K562 (cell line): ENCODE data around the gene PCK2. TPM values are rescaled to one million over a fixed set of nuclear protein-coding genes. Genes with fewer than 3 reads are reported as not detected.
A peak's percentile ranks its signal among the peaks of the same experiment; 100 is the strongest.

Experiments
- ATAC-seq: fragments of 200-7000 bp; cut with Tn5 transposase; 3 replicates; pipeline ENCODE4 v1.9.1; 2020; ENCODE audit warnings: moderate library complexity
- Bru-seq: library from RNA; stranded (reverse); fragments of 400-500 nt; gene quantifications from one replicate; lab custom pipeline; 2021; lab: Mats Ljungman, UMichigan
- BruChase-seq, 2 experiments: library from RNA; stranded (reverse); fragments of 400-500 nt; gene quantifications; one replicate each; lab custom pipeline; 2021; lab: Mats Ljungman, UMichigan
- BruUV-seq: library from RNA; stranded (reverse); fragments of 400-500 nt; replicated peaks from 2 replicates; lab custom pipeline; 2021; lab: Mats Ljungman, UMichigan
- CTCF ChIA-PET: fragments of 300-600 bp; formaldehyde crosslinking; extraction: SDS; loops from one replicate; lab custom pipeline; 2021; ENCODE audit warnings: low intra/inter-chr PET ratio; lab: Yijun Ruan, JAX
- POLR2A ChIA-PET: fragments of 300-600, 350-650 bp; sonication (Branson Sonifier 250); formaldehyde crosslinking; extraction: SDS; loops from one replicate; lab custom pipeline; 2021; ENCODE audit warnings: antibody characterized with exemption, inconsistent platforms; lab: Yijun Ruan, JAX
- DNase-seq, 4 experiments: peaks; one replicate each; pipeline versions ENCODE4 v3.0.0 to v3.0.0-alpha.2; 2011 to 2018; ENCODE audit warnings: low spot score in 3 of 4, mixed read lengths in 3 of 4; ENCODE audit errors: extremely low read depth in 1 of 4
- FAIRE-seq: peaks from 2 replicates; lab custom pipeline; 2011; peaks lifted over from hg19 to GRCh38; lab: Jason Lieb, UNC
- H2AFZ ChIP-seq: 2 replicates; pipeline ENCODE4 v1.6.0; 2011; ENCODE audit warnings: low read depth, low read length, control low read depth, inconsistent platforms
- H3K27ac ChIP-seq: fragments of 200-600 bp; 3 replicates; pipeline ENCODE4 v1.8.0; 2011; ENCODE audit warnings: low read depth, mild to moderate bottlenecking, control low read depth, inconsistent platforms, low read length, moderate library complexity, mixed read lengths; ENCODE audit errors: extremely low read depth
- H3K27me3 ChIP-seq, 2 experiments: fragments of 300-600 bp in 1 of 2; 2 replicates in 1 of 2; 3 replicates in 1 of 2; pipeline versions ENCODE4 v1.6.0 to v1.8.0; 2011; ENCODE audit warnings: inconsistent platforms in 2 of 2, low read length in 2 of 2, mild to moderate bottlenecking in 1 of 2, mixed read lengths in 1 of 2, moderate library complexity in 1 of 2; ENCODE audit not compliant: control insufficient read depth in 2 of 2, insufficient read depth in 2 of 2
- H3K36me3 ChIP-seq: fragments of 300-600 bp; 3 replicates; pipeline ENCODE4 v1.8.0; 2011; ENCODE audit warnings: mild to moderate bottlenecking, low read length, inconsistent platforms; ENCODE audit not compliant: control insufficient read depth, insufficient read depth
- H3K4me1 ChIP-seq, 2 experiments: fragments of 200-600 bp in 1 of 2; replicated peaks in 1 of 2; 2 replicates in 1 of 2; 3 replicates in 1 of 2; pipeline versions ENCODE4 v1.5.1 to v1.8.0; 2011; ENCODE audit warnings: inconsistent platforms in 2 of 2, low read length in 2 of 2, mild to moderate bottlenecking in 1 of 2, mixed read lengths in 1 of 2, moderate library complexity in 1 of 2; ENCODE audit not compliant: control insufficient read depth in 2 of 2, insufficient read depth in 2 of 2
- H3K4me2 ChIP-seq: 2 replicates; pipeline ENCODE4 v1.6.1; 2011; ENCODE audit warnings: low read length, control low read depth, inconsistent platforms, mixed read lengths; ENCODE audit not compliant: insufficient read depth
- H3K4me3 ChIP-seq: fragments of 200-600 bp; sonication (generic), shearing (Covaris generic); 2 replicates; pipeline ENCODE4 v1.5.1; 2016; ENCODE audit warnings: control low read depth, inconsistent platforms
- H3K79me2 ChIP-seq: fragments of 200-600 bp; 3 replicates; pipeline ENCODE4 v1.8.0; 2011; ENCODE audit warnings: low read length, inconsistent platforms; ENCODE audit not compliant: control insufficient read depth, insufficient read depth
- H3K9ac ChIP-seq, 2 experiments: 2 replicates each; pipeline versions ENCODE4 v1.6.0 to v1.6.1; 2011; ENCODE audit warnings: low read depth in 2 of 2, low read length in 2 of 2, control low read depth in 1 of 2, inconsistent platforms in 1 of 2, mild to moderate bottlenecking in 1 of 2, mixed read lengths in 1 of 2; ENCODE audit not compliant: insufficient read depth in 1 of 2
- H3K9me1 ChIP-seq: one replicate; pipeline ENCODE4 v1.6.0; 2011; ENCODE audit warnings: inconsistent platforms, mild to moderate bottlenecking, low read length, moderate library complexity; ENCODE audit not compliant: control insufficient read depth, insufficient read depth
- H3K9me3 ChIP-seq: replicated peaks from 2 replicates; pipeline ENCODE4 v1.5.1; 2011; ENCODE audit warnings: low read depth, low read length, inconsistent platforms; ENCODE audit not compliant: control insufficient read depth, insufficient read depth
- H4K20me1 ChIP-seq: replicated peaks from 2 replicates; pipeline ENCODE4 v1.6.1; 2011; ENCODE audit warnings: low read length, inconsistent platforms, mixed read lengths; ENCODE audit not compliant: control insufficient read depth, insufficient read depth
- BRF1 ChIP-seq: IDR thresholded peaks from 3 replicates; pipeline ENCODE4 v1.6.1; 2011; ENCODE audit warnings: borderline replicate concordance, mild to moderate bottlenecking; ENCODE audit not compliant: insufficient read length; ENCODE audit errors: extremely low read depth
- ELF1 ChIP-seq: fragments of 200-800 bp; sonication (Bioruptor generic); IDR thresholded peaks from 2 replicates; pipeline ENCODE4 v1.6.1; 2016; ENCODE audit warnings: missing genetic modification characterization, missing compliant biosample characterization
- EP400 ChIP-seq: fragments of 450-650 bp; IDR thresholded peaks from 2 replicates; pipeline ENCODE4 v1.6.1; 2017; ENCODE audit warnings: antibody characterized with exemption, mild to moderate bottlenecking, moderate library complexity
- ILK ChIP-seq: fragments of 450-650 bp; IDR thresholded peaks from 2 replicates; pipeline ENCODE4 v1.6.1; 2016; ENCODE audit warnings: missing genetic modification characterization, low read depth, mild to moderate bottlenecking, missing compliant biosample characterization, moderate library complexity, borderline replicate concordance
- KLF16 ChIP-seq: IDR thresholded peaks from 2 replicates; pipeline ENCODE4 v1.6.1; 2016; ENCODE audit warnings: antibody characterized with exemption
- NFYB ChIP-seq: IDR thresholded peaks from 2 replicates; pipeline ENCODE4 v1.6.1; 2011; ENCODE audit warnings: mild to moderate bottlenecking, moderate library complexity; ENCODE audit not compliant: insufficient read length; ENCODE audit errors: extremely low read depth
- POLR2G ChIP-seq: fragments of 200-400 bp; formaldehyde crosslinking; IDR thresholded peaks from 2 replicates; pipeline ENCODE4 v1.6.1; 2017; ENCODE audit warnings: low read depth, mild to moderate bottlenecking, antibody characterized with exemption, low read length, moderate library complexity
- SETDB1 ChIP-seq: IDR thresholded peaks from one replicate; pipeline ENCODE4 v1.6.1; 2012; ENCODE audit warnings: low read length, control low read depth, inconsistent platforms
- SIN3B ChIP-seq: fragments of 450-650 bp; IDR thresholded peaks from 2 replicates; pipeline ENCODE4 v1.6.1; 2017; ENCODE audit warnings: low read depth, mild to moderate bottlenecking, moderate library complexity
- ZFPM2 ChIP-seq: fragments of 250-450 bp; sonication (Bioruptor Pico); IDR thresholded peaks from 2 replicates; pipeline ENCODE4 v1.5.1; 2022; ENCODE audit warnings: mild to moderate bottlenecking
- ZFX ChIP-seq: sonication (generic); formaldehyde crosslinking; IDR thresholded peaks from 2 replicates; pipeline ENCODE4 v1.8.0; 2022; ENCODE audit warnings: mild to moderate bottlenecking, missing genetic modification reagents, moderate library complexity
- ZNF124 ChIP-seq: sonication (generic); formaldehyde crosslinking; IDR thresholded peaks from 2 replicates; pipeline ENCODE4 v1.8.1; 2022; ENCODE audit warnings: missing genetic modification reagents
- ZNF551 ChIP-seq: fragments of 250-450 bp; sonication (Bioruptor Pico); IDR thresholded peaks from 2 replicates; pipeline ENCODE4 v1.5.0; 2021; ENCODE audit warnings: mild to moderate bottlenecking, moderate library complexity
- ZNF780A ChIP-seq: fragments of 250-450 bp; sonication (Bioruptor Pico); IDR thresholded peaks from 2 replicates; pipeline ENCODE4 v1.5.0; 2021; ENCODE audit warnings: mild to moderate bottlenecking
- WGBS: fragments of 100-300 bp; shearing (Covaris generic); methylation state at CpG from one replicate; pipeline ENCODE4 v1.1.6; 2016; ENCODE audit warnings: low coverage, mixed read lengths; ENCODE audit not compliant: insufficient coverage; ENCODE audit errors: missing lambda C conversion rate; 5-methylcytosine and 5-hydroxymethylcytosine counted together
- in situ Hi-C: fragments of 300-500 bp; cut with MboI; formaldehyde crosslinking; loops from 4 replicates; pipeline ENCODE4 v1.15.0; 2018; ENCODE audit warnings: inconsistent platforms, mixed read lengths
- intact Hi-C: fragments of 100-400 bp; cut with micrococcal nuclease; formaldehyde crosslinking; loops from 2 replicates; pipeline ENCODE4 v1.14.2; 2022
- long read RNA-seq, 3 experiments: library from polyadenylated mRNA in 2 of 3; library from RNA in 1 of 3; unstranded in 2 of 3; stranded (forward) in 1 of 3; transcript quantifications; one replicate each; pipeline ENCODE4 v2.0.0, GENCODE V29; 2019 to 2022
- polyA minus RNA-seq, 3 experiments: library from RNA; depleted of rRNA, polyadenylated mRNA; stranded (reverse); fragments of >200 nt; gene quantifications; 2 replicates each; pipeline ENCODE4 v1.2.3, GENCODE V29; 2011
- polyA plus RNA-seq, 8 experiments: library from polyadenylated mRNA; depleted of rRNA in 4 of 8; stranded (reverse) in 5 of 8; unstranded in 3 of 8; fragments of >200 nt; fragmentation: Nextera tagmentation in 2 of 8; fragmentation: Illumina TruSeq in 1 of 8; extraction: Ambion mirVana in 2 of 8; extraction: Trizol in 1 of 8; gene quantifications; 2 replicates each; pipeline versions ENCODE4 v1.2.1 to v1.2.3, GENCODE V29; 2011 to 2014; ENCODE audit warnings: inconsistent platforms in 1 of 8, missing spikeins in 1 of 8
- total RNA-seq, 7 experiments: library from RNA; depleted of rRNA in 6 of 7; stranded (reverse); fragments of >200 nt in 6 of 7; fragmentation: Illumina TruSeq in 2 of 7; extraction: Trizol in 2 of 7; gene quantifications; 2 replicates each; pipeline versions ENCODE4 v1.2.1 to v1.2.3, GENCODE V29; 2011 to 2021; ENCODE audit warnings: low replicate concordance in 1 of 7

The PCK2 gene
- total RNA-seq (2011; cell fraction: chromatin; rRNA removed; ENCODE audit: low replicate concordance), result 21.3 and 53.1 TPM in 2 replicates
- total RNA-seq (2011; cell fraction: nucleolus; rRNA removed), result 37.5 and 48.6 TPM in 2 replicates
- total RNA-seq (2011; cell fraction: nucleoplasm; rRNA removed), result 33.7 and 39.2 TPM in 2 replicates
- total RNA-seq (2014; rRNA removed) (30.4 and 37.6 TPM in 2 replicates), total RNA-seq (2014; rRNA removed; fragmentation: Illumina TruSeq; extraction: Trizol) (12.0 and 13.6 TPM in 2 replicates), total RNA-seq (2015; rRNA removed; fragmentation: Illumina TruSeq; extraction: Trizol) (15.9 TPM in 2 replicates), total RNA-seq (2021) (55.8 and 60.9 TPM in 2 replicates), polyA plus RNA-seq (2011; rRNA removed) (33.8 and 39.5 TPM in 2 replicates), polyA plus RNA-seq (2014; fragmentation: Illumina TruSeq; extraction: Trizol) (42.5 and 58.2 TPM in 2 replicates), polyA plus RNA-seq (2014; fragmentation: Nextera tagmentation; extraction: Ambion mirVana) (1 to 10 TPM; 3.3 to 6.6 TPM), polyA plus RNA-seq (2014; rRNA removed) (50.1 and 52.8 TPM in 2 replicates), polyA minus RNA-seq (2011; rRNA and poly(A)+ RNA removed) (16.1 and 23.4 TPM in 2 replicates), Bru-seq, nascent RNA (percentile 76 among the genes with signal in this experiment), BruChase-seq, experiment 1, labeled RNA remaining after a 2-hour chase (percentile 67 among the genes with signal in this experiment), BruChase-seq, experiment 2, labeled RNA remaining after a 6-hour chase (percentile 66 among the genes with signal in this experiment)
- polyA plus RNA-seq (2011; cell fraction: cytosol; rRNA removed), result 53.3 and 74.4 TPM in 2 replicates
- polyA plus RNA-seq (2011; cell fraction: nucleus; rRNA removed), result 45.9 and 59.9 TPM in 2 replicates
- polyA plus RNA-seq (2012), result 32.5 and 132 TPM in 2 replicates
- polyA minus RNA-seq (2011; cell fraction: cytosol; rRNA and poly(A)+ RNA removed), result 30.5 and 32.9 TPM in 2 replicates
- polyA minus RNA-seq (2011; cell fraction: nucleus; rRNA and poly(A)+ RNA removed), result 16.2 and 19.1 TPM in 2 replicates
- long read RNA-seq, experiment 1, transcript PCK2-201 (10 exons, 2,357 nt), result major isoform, 24 of 109 reads
- long read RNA-seq, experiment 1, partial matches to known transcripts, result 47 of 109 reads
- long read RNA-seq, experiment 1, other reads (novel, unspliced or antisense), result 30 of 109 reads
- long read RNA-seq, experiment 2, transcript PCK2-201 (10 exons, 2,357 nt), result major isoform, 34 of 67 reads
- long read RNA-seq, experiment 2, partial matches to known transcripts, result 7 of 67 reads
- long read RNA-seq, experiment 2, other reads (novel, unspliced or antisense), result 22 of 67 reads
- long read RNA-seq, experiment 3, transcript PCK2-201 (10 exons, 2,357 nt), result major isoform, 20 of 47 reads
- long read RNA-seq, experiment 3, partial matches to known transcripts, result 6 of 47 reads
- long read RNA-seq, experiment 3, other reads (novel, unspliced or antisense), result 16 of 47 reads

GRCh38 chr14:24093901-24094840 lies at the start of gene PCK2:
PCK2 (plus strand) TSS chr14:24094311; CDS start chr14:24094406, 95 bp downstream.
- H2AFZ ChIP-seq, result peak within 1 kb of the TSS; percentile 77
- no peaks in the 10 kb centered on the region for H3K27me3 ChIP-seq
- H3K4me1 ChIP-seq, result peaks cover 20 to 22% of the 10 kb centered on the region in 2 experiments; a peak in 4 of 5 replicates
- DNase-seq (peak; percentile 92 to 97 (median 96)), ATAC-seq (peak; percentile 92), FAIRE-seq (peak; percentile 80)
- H3K9me3 ChIP-seq, result no peaks in the 10 kb centered on the region
- H3K36me3 ChIP-seq, result peaks cover 25% of the 10 kb centered on the region; the same call in 2 of the 3 replicates
- ChIA-PET POLR2A (interaction anchor here (0.5 to 5.8 kb wide), 25 partner anchors 9 to 655 kb away, joined by 3 to 40 read pairs (median 4); partner anchors contain the start of genes DCAF11, EMC9, IRF9 and PSME1), CTCF (no interaction called here)
- H4K20me1 ChIP-seq, result 0 out of 2 replicates have a peak, but pooled peaks cover 2% of the 10 kb centered on the region
- peak within 1 kb of the TSS; percentile 98 for H3K27ac ChIP-seq
- peak within 1 kb of the TSS; percentile 99 for H3K4me3 ChIP-seq
- WGBS, result 2% methylated on average over 24 of the region's 68 CpGs
- peak within 1 kb of the TSS; percentile 96 to 100 for H3K9ac ChIP-seq
- H3K4me2 ChIP-seq, result peak within 1 kb of the TSS; percentile 95
- peaks cover 29% of the 10 kb centered on the region for H3K79me2 ChIP-seq
- in situ Hi-C loops (loop anchor here (5.0 kb wide), 1 partner anchor 37 kb away; no protein-coding TSS in a partner anchor), intact Hi-C loops (loop anchor here (2.0 to 10.0 kb wide), 3 partner anchors 21 to 79 kb away; partner anchors contain the start of genes DCAF11, EMC9, NRL and PSME2)
- no TSS peak for BruUV-seq
- H3K9me1 ChIP-seq, result no peaks in the 10 kb centered on the region
- TF ChIP-seq SIN3B (peak; percentile 39; the same call in 1 of the 2 replicates), ELF1 (tag) (peak; percentile 58; the same call in 1 of the 2 replicates), ZFX (CRISPR knock-in tag) (peak; percentile 80), EP400 (peak; percentile 91), KLF16 (no peak), SETDB1 (no peak), ZNF551 (CRISPR knock-in tag) (no peak), ZFPM2 (CRISPR knock-in tag) (no peak), POLR2G (peak; percentile 98), ZNF124 (CRISPR knock-in tag) (no peak), NFYB (no peak), ILK (tag) (no peak), BRF1 (no peak), ZNF780A (CRISPR knock-in tag) (0 out of 2 replicates have a peak, but pooled peaks have one; percentile 45)
